HG02642 (cell line): ENCODE measurements around the gene F13B.
"Not testable (repeated sequence)": the region's sequence is repeated elsewhere in the genome, so short reads cannot be mapped to it uniquely, and the experiment has no call there.

Source experiments
- ATAC-seq: cut with Tn5 transposase; IDR thresholded peaks from one replicate; pipeline ENCODE4 v1.9.1; 2021; ENCODE audit warnings: mild to moderate bottlenecking; ENCODE audit not compliant: unreplicated experiment, poor library complexity

F13B gene

DNA sequence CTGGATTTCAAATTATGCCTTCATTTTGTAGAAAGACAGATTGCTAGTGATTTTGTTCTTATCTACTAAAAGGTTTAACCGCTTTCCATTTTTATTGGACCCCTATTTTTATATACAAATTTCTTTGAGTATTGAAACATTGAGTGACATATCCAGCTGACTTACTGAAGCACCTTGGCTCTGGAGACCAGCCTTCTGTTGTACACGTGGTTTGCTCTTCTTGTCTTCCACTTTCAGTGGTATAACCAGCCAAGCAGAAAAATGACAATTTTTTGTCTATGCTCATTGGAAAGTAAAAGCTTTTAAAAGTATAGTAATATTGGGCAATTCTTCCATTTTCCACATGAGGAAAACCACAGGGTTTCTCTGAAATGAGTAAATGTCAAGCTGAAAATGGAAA is 4.4 kb downstream of the F13B start:
- peak; percentile 93 for ATAC-seq

DNA sequence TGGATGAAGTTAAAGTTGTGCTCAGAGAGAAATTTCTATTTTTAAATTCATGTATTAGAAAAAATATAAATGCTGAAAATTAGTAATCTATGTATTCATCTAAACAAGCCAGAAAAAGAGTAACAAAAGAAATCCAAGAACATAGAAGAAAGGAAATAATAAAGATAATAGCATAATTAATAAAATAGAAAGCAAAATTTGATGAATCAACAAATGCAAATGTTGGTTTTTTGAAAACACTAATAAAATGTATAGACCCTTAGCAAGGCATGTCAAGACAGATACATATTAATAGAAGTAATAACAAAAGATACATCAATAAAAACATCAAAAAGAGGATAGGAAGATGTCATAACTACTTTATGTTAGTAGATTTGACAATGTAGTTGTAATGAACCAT is 18.0 kb downstream of the F13B start:
- no peak for ATAC-seq

DNA sequence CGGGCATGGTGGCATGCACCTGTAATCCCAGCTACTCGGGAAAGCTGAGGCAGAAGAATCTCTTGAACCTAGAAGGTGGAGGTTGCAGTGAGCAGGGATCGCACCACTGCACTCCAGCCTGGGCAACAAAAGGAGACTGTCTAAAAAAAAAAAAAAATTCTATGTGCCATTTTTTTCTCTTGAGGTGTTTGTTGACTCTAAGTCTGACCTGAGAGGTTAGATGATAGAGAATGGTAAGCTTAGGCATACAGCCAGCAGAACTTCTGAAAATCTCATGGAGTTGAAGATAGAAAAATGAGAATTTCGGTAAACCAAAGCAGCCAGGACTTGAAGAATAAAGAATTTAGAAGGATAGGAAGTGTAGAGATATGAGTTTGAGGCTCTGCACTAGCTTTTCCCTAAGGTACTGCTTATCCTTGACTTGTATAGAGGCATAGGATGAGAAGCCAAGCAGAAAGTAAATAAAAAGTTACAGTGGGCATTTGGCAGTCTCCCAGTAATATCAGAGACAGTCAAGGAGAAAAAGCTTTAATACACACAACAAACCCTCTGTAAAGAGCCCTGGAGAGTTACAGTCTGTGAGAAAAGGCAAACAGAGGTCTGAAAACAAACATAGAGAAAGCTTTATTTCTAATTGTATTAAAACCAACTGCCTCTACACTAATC is 24.3 kb downstream of the F13B start:
- ATAC-seq, result no peak

DNA sequence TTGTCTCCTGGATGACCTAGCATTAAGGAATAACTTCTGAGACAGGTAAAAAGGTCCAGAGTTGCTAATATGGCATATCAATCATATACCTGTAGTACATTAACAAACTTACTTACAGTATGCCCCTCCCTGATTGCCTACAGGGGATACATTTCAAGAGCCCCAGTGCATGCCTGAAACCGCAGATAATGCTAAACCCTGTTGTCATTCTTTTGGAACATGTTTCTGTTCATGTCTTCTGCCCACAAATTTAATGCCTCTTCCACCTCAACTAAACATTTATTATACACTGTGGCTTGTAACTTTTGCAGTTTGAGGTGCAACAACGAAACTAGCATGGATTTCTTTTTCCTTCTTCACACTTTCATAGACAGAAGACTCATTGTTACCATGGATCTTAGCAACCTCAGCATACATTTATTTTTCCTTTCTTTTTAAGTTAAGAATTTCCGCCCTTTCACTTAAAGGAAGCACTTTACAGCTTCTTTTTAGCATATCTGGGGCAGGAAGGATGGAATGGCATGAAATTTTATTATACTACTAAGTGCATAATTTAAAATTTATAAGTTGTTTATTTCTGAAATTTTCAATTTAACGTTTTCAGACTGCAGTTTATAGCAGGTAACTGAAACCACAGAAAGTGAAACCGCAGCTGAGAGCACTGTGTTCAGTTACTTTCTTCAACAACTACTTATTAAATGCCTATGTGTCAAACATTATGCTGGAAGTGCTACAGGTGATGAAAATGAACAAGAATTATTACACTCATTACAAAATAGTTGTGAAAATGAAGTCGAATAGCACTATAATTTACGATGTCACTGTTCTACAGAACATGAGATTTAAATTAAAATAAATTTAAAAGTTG is 25.3 kb downstream of the F13B start:
- peak; percentile 65 for ATAC-seq

DNA sequence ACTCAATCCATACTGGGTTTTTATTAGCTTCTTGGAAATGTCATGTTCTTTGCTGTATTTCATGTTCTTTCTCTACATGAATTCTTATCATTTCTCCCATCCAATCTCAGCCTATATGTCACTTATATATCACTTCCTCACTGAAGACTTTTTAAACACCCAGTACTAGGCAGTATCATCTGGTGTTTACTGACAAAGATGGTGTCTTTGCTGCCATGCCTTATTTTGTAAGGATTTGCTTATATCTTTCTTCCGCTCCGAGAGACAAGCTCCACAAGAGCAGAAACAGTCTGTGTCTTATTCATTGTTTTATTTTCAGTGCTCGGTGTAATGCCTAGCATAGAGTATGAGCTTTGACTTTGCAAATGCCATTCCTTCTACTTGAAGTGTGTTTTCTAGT is 30.2 kb downstream of the F13B start:
- no peak for ATAC-seq

DNA sequence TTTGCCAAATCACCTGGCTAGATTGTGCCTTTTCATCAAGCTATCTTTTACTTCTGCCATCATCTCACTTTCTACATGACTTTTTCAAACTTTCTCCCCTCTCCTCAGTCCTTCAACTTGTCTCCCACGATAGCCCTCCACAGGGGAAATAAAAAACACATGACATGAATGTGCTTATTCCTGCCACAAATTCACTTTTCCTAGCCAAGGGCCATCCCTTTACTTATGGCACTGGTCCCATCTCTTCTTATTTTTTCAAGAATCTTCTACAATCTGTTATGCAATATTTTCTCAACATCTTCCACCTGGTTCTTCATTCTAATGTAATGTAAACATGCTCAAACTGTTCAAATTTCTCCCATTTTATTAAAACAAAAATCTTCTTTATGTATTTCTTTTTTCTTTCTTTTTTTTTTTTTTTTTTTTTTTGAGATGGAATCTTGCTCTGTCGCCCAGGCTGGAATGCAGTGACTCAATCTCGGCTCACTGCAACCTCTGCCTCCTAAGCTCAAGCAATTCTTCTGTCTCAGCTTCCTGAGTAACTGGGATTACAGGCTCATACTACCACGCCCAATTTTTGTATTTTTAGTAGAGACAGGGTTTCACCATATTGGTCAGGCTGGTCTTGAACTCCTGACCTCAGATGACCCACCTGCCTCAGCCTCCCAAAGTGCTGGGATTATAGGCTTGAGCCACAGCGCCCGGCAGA is 32.3 kb downstream of the F13B start:
- not testable (repeated sequence) for ATAC-seq

- no peak for ATAC-seq
Measured at GRCh38 chr1:197029749-197030148, 37.3 kb downstream of the F13B start.

GRCh38 chr1:197027359-197027758 is 39.7 kb downstream of the F13B start:
- ATAC-seq, result no peak

- no peak for ATAC-seq
Measured at GRCh38 chr1:197024460-197024859, 42.6 kb downstream of the F13B start.

- no peak for ATAC-seq
Measured at GRCh38 chr1:197021716-197022115, 45.3 kb downstream of the F13B start.

GRCh38 chr1:197017558-197018146 is 49.4 kb downstream of the F13B start:
- no peak for ATAC-seq

- ATAC-seq, result no peak
Measured at GRCh38 chr1:197016751-197017150, 50.3 kb downstream of the F13B start.

GRCh38 chr1:197013234-197013633 is 53.8 kb downstream of the F13B start:
- no peak for ATAC-seq

DNA sequence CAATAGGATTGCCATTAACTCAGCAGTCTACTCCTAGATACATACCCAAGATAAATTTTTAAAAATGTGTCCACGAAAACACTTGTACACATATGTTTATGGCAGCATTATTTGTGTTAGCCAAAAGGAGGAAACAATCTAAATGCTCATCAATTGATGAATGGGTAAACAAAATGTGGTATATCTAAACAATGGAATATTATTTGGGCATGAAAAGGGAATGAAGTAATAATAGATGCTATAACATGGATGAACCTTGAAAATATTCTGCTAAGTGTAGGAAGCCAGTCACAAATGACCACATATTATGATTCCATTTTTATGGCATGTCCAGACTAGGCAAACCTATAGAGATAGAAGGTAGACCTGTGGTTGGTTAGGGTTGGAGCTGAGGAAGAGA is 55.4 kb downstream of the F13B start:
- ATAC-seq, result no peak

DNA sequence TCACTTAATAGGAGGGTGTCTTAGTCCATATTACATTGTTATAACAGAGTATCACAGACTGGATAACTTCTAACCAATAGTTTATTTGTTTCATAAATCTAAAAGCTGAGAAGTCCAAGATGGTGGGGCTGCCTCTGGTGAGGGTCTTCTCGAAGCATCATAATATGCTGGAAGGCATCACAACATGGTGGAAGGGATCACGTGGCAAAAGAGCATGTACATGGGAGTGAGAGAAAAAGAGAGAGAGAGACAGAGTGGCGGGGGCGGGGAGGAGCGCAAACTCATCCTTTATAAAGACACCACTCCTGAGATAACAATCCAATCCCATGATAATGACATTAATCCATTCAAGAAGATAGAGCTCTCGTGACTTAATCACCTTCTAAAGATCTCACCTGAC is 58.2 kb downstream of the F13B start:
- no peak for ATAC-seq

- ATAC-seq, result no peak
Measured at GRCh38 chr1:197003132-197003531, 63.9 kb downstream of the F13B start.

GRCh38 chr1:197001828-197002227 is 65.2 kb downstream of the F13B start:
- no peak for ATAC-seq

- no peak for ATAC-seq
Measured at GRCh38 chr1:196997423-196997822, 69.6 kb downstream of the F13B start.

DNA sequence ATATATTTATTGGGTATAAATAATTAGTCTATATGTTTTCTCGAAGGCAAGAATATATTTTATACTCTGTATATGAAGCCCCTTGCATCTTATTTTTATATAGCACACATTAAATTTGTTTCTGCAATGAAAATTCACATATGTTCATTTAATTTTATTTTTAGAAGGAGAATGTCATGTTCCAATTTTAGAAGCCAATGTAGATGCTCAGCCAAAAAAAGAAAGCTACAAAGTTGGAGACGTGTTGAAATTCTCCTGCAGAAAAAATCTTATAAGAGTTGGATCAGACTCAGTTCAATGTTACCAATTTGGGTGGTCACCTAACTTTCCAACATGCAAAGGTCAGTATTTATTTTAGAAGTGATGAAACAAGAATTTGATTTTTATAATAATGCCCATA is 73.1 kb downstream of the F13B start:
- ATAC-seq, result no peak

DNA sequence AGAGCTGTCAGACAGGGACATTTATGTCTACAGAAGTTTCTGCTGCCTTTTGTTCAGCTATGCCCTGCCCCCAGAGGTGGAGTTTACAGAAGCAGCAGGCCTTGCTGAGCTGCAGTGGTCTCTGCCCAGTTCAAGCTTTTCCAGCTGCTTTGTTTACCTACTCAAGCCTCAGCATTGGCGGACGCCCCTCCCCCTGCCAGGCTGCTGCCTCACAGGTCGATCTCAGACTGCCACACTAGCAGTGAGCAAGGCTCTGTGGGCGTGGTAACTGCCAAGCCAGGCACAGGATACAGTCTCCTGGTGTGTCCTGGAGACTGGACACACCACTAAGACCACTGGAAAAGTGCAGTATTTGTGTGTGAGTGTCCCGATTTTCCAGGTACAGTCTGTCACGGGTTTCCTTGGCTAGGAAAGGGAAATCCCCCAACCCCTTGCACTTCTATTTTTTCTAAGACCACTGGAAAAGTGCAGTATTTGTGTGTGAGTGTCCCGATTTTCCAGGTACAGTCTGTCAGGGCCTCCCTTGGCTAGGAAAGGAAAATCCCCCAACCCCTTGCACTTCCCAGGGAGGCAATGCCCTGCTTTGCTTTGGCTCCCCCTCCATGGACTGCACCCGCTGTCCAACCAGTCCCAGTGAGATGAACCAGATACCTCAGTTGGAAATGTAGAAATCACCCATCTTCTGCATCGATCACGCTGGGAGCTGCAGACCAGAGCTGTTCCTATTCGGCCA is 75.0 kb downstream of the F13B start:
- not testable (repeated sequence) for ATAC-seq
